Transverse colon (tissue), 3 donors: ENCODE data around the gene NLGN1.

Experiments used
- CTCF ChIP-seq, 5 experiments: fragments of 200-600 bp in 3 of 5; fragments of 450-650 bp in 2 of 5; sonication (generic) in 3 of 5; IDR thresholded peaks; 1 replicate in 2 of 5; 2 replicates in 3 of 5; pipeline ENCODE4 v1.5.1; 2016 to 2017; ENCODE audit warnings: antibody characterized with exemption in 5 of 5, inconsistent platforms in 3 of 5, mild to moderate bottlenecking in 2 of 5, moderate library complexity in 1 of 5
- POLR2A ChIP-seq: fragments of 450-650 bp; IDR thresholded peaks from one replicate; pipeline ENCODE4 v1.6.1; 2016; ENCODE audit warnings: antibody characterized with exemption, mild to moderate bottlenecking, moderate library complexity

GRCh38 chr3:173796890-173797289 is 399.3 kb downstream of the NLGN1 start:
- TF ChIP-seq POLR2A (no peak), CTCF (IDR thresholded peaks at IDR 0.05) (no peak)
